Stimulated activated memory B cell treated with anti-CD40 and anti-IgM and Interleukin-4, amounts not matched to agents 10 μg/mL and 1 μg/mL and 100 μg/mL, for 72 hours (primary cell): ENCODE measurements around the gene VPS37C.
"Not testable (repeated sequence)": the region's sequence is repeated elsewhere in the genome, so short reads cannot be mapped to it uniquely, and the experiment has no call there.

Experiments
- ATAC-seq: fragments of 150-1000 bp; cut with Tn5 transposase; 2 replicates; pipeline ENCODE4 v1.10.0; 2021
- H3K27ac Mint-ChIP-seq: one replicate; pipeline ENCODE4 v1.8.0; 2022; ENCODE audit warnings: mild to moderate bottlenecking, mixed read lengths
- H3K27me3 Mint-ChIP-seq: one replicate; pipeline ENCODE4 v1.8.0; 2022; ENCODE audit warnings: mixed read lengths
- H3K36me3 Mint-ChIP-seq: one replicate; pipeline ENCODE4 v1.8.0; 2022; ENCODE audit warnings: mixed read lengths
- H3K4me1 Mint-ChIP-seq: one replicate; pipeline ENCODE4 v1.8.0; 2022; ENCODE audit warnings: mixed read lengths
- H3K4me3 Mint-ChIP-seq: one replicate; pipeline ENCODE4 v1.8.0; 2022; ENCODE audit warnings: mild to moderate bottlenecking, moderate library complexity, mixed read lengths
- H3K9me3 Mint-ChIP-seq: one replicate; pipeline ENCODE4 v1.8.0; 2022; ENCODE audit warnings: mixed read lengths

The VPS37C gene

GRCh38 chr11:61094167-61094566 lies 67.1 kb downstream of the VPS37C start:
- H3K4me1 Mint-ChIP-seq: peaks cover 65% of the 10 kb centered on the region
- peak overlapping the region; percentile 97 for H3K27ac Mint-ChIP-seq
- not testable (repeated sequence) for H3K36me3 Mint-ChIP-seq, H3K27me3 Mint-ChIP-seq, H3K4me3 Mint-ChIP-seq, H3K9me3 Mint-ChIP-seq, ATAC-seq

- H3K27me3 Mint-ChIP-seq: no peaks in the 10 kb centered on the region
- peaks cover 3% of the 10 kb centered on the region for H3K9me3 Mint-ChIP-seq
- ATAC-seq: no peak
These were observed 68.1 kb downstream of the VPS37C start for GRCh38 chr11:61092908-61093763.

GRCh38 chr11:61092280-61092766 lies 68.9 kb downstream of the VPS37C start:
- peak; percentile 84 for ATAC-seq
- peak overlapping the region; percentile 82 for H3K4me3 Mint-ChIP-seq
- H3K36me3 Mint-ChIP-seq: no peaks in the 10 kb centered on the region
- H3K27ac Mint-ChIP-seq: peak overlapping the region; percentile 97
- H3K4me1 Mint-ChIP-seq: peaks cover 65% of the 10 kb centered on the region
- H3K9me3 Mint-ChIP-seq: peaks cover 3% of the 10 kb centered on the region
- H3K27me3 Mint-ChIP-seq: no peaks in the 10 kb centered on the region

More at GRCh38 chr11:61092908-61093763, 68.1 kb downstream of the VPS37C start:
- H3K27ac Mint-ChIP-seq: peak overlapping the region; percentile 97
- H3K36me3 Mint-ChIP-seq: no peaks in the 10 kb centered on the region
- peak overlapping the region; percentile 82 for H3K4me3 Mint-ChIP-seq
- peaks cover 65% of the 10 kb centered on the region for H3K4me1 Mint-ChIP-seq

GRCh38 chr11:61091373-61092279 lies 69.6 kb downstream of the VPS37C start:
- Mint-ChIP-seq H3K4me1 (peaks cover 65% of the 10 kb centered on the region), H3K36me3 (no peaks in the 10 kb centered on the region), H3K27me3 (no peaks in the 10 kb centered on the region), H3K27ac (peak overlapping the region; percentile 97), H3K4me3 (peak overlapping the region; percentile 82), H3K9me3 (peaks cover 3% of the 10 kb centered on the region)
- peak; percentile 57 for ATAC-seq

GRCh38 chr11:61090982-61091372 lies 70.2 kb downstream of the VPS37C start:
- Mint-ChIP-seq H3K4me1 (peaks cover 62% of the 10 kb centered on the region), H3K36me3 (no peaks in the 10 kb centered on the region), H3K9me3 (peaks cover 3% of the 10 kb centered on the region), H3K27me3 (no peaks in the 10 kb centered on the region), H3K27ac (peak overlapping the region; percentile 97), H3K4me3 (peak overlapping the region; percentile 82)
- ATAC-seq: no peak

GRCh38 chr11:61090521-61090920 lies 70.7 kb downstream of the VPS37C start:
- ATAC-seq: no peak
- H3K4me3 Mint-ChIP-seq: peak overlapping the region; percentile 82
- H3K27me3 Mint-ChIP-seq: no peaks in the 10 kb centered on the region
- peaks cover 3% of the 10 kb centered on the region for H3K9me3 Mint-ChIP-seq
- no peaks in the 10 kb centered on the region for H3K36me3 Mint-ChIP-seq
- H3K27ac Mint-ChIP-seq: peak overlapping the region; percentile 97
- peaks cover 57% of the 10 kb centered on the region for H3K4me1 Mint-ChIP-seq

GRCh38 chr11:61089806-61090491 lies 71.3 kb downstream of the VPS37C start:
- Mint-ChIP-seq H3K4me1 (peaks cover 52% of the 10 kb centered on the region), H3K27ac (peak overlapping the region; percentile 97)

GRCh38 chr11:61087426-61088119 lies 73.7 kb downstream of the VPS37C start:
- no peak for ATAC-seq
- H3K36me3 Mint-ChIP-seq: peaks cover 12% of the 10 kb centered on the region
- H3K27me3 Mint-ChIP-seq: no peaks in the 10 kb centered on the region
- H3K27ac Mint-ChIP-seq: no peak overlapping the region
- no peak overlapping the region for H3K4me3 Mint-ChIP-seq
- peaks cover 28% of the 10 kb centered on the region for H3K4me1 Mint-ChIP-seq
- no peaks in the 10 kb centered on the region for H3K9me3 Mint-ChIP-seq

More at GRCh38 chr11:61089806-61090491, 71.3 kb downstream of the VPS37C start:
- Mint-ChIP-seq H3K9me3 (peaks cover 3% of the 10 kb centered on the region), H3K36me3 (no peaks in the 10 kb centered on the region), H3K4me3 (peak overlapping the region; percentile 82), H3K27me3 (no peaks in the 10 kb centered on the region)
- no peak for ATAC-seq

GRCh38 chr11:61083601-61084147 lies 77.6 kb downstream of the VPS37C start:
- Mint-ChIP-seq H3K9me3 (no peaks in the 10 kb centered on the region), H3K27ac (peak overlapping the region; percentile 26), H3K4me1 (peaks cover 5% of the 10 kb centered on the region), H3K27me3 (no peaks in the 10 kb centered on the region), H3K4me3 (no peak overlapping the region), H3K36me3 (peaks cover 21% of the 10 kb centered on the region)
- ATAC-seq: no peak

- H3K36me3 Mint-ChIP-seq: peaks cover 21% of the 10 kb centered on the region
- H3K27ac Mint-ChIP-seq: peak overlapping the region; percentile 26
- H3K4me1 Mint-ChIP-seq: peaks cover 5% of the 10 kb centered on the region
- no peaks in the 10 kb centered on the region for H3K27me3 Mint-ChIP-seq
- H3K9me3 Mint-ChIP-seq: no peaks in the 10 kb centered on the region
- no peak overlapping the region for H3K4me3 Mint-ChIP-seq
- no peak for ATAC-seq
These were observed 78.2 kb downstream of the VPS37C start for GRCh38 chr11:61082931-61083531.

GRCh38 chr11:61082062-61082870 lies 79.0 kb downstream of the VPS37C start:
- Mint-ChIP-seq H3K27ac (no peak overlapping the region), H3K36me3 (peaks cover 21% of the 10 kb centered on the region), H3K27me3 (no peaks in the 10 kb centered on the region), H3K4me3 (no peak overlapping the region), H3K9me3 (no peaks in the 10 kb centered on the region), H3K4me1 (peaks cover 5% of the 10 kb centered on the region)
- no peak for ATAC-seq

- Mint-ChIP-seq H3K4me1 (peaks cover 5% of the 10 kb centered on the region), H3K36me3 (peaks cover 21% of the 10 kb centered on the region), H3K27me3 (no peaks in the 10 kb centered on the region), H3K27ac (no peak overlapping the region), H3K4me3 (no peak overlapping the region), H3K9me3 (no peaks in the 10 kb centered on the region)
- ATAC-seq: no peak
These were observed 80.1 kb downstream of the VPS37C start for GRCh38 chr11:61080986-61081590.

GRCh38 chr11:61080526-61080925 lies 80.7 kb downstream of the VPS37C start:
- peaks cover 5% of the 10 kb centered on the region for H3K4me1 Mint-ChIP-seq
- H3K27ac Mint-ChIP-seq: no peak overlapping the region
- no peak overlapping the region for H3K4me3 Mint-ChIP-seq
- H3K27me3 Mint-ChIP-seq: no peaks in the 10 kb centered on the region
- H3K9me3 Mint-ChIP-seq: no peaks in the 10 kb centered on the region
- no peak for ATAC-seq
- H3K36me3 Mint-ChIP-seq: peaks cover 21% of the 10 kb centered on the region
